Measurements from ENCODE around the gene SMO. TPM values are rescaled to one million over a fixed set of nuclear protein-coding genes. Genes with fewer than 3 reads are reported as not detected.
A peak's percentile ranks its signal among the peaks of the same experiment; 100 is the strongest.

SMO gene
- total and polyA plus RNA-seq, 8 donors = 2.6 to 13.4 (median 4.3) TPM

DNA sequence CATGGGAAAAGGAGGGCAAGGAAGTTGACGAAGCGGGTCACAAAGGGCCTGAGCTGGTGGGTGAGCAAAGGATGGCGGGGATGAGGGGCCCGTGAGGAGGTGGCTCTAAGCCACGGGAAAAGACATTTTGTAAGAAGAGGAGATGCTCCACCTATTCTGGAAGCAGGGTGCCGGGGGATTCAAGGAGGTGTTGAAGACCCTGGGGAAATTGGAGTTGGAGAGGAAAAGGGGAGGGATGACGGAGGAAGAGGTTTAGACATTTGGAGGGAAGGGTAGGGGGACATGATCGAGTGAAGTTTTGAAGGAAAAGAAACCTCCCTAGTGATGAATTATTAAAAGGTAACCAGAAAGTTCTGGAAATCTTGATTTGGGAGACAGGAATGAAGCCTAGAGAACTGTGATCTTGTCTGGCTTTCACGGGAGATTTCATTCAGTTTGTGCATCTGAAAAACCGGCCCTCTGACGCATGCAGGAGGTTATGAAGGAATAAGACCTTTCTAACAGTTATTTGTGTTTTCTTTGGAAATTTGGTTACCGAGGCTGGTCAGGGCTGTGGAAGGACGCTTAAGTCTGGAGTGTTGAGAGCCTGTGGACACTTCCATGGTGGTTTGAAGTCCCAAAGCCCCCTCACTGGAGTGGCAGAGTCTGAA is 1.4 kb downstream of the SMO start:
- intact Hi-C loops (cut with DNase I) = no loop called here
- Histone ChIP-seq H3K9me3 (no peaks in the 10 kb centered on the region), H3K4me1 (peaks cover 0 to 4% (median 0%) of the 10 kb centered on the region in 3 donors), H3K4me3 (peak overlapping the region; percentile 40 to 87 (median 81)), H3K27me3 (no peaks in the 10 kb centered on the region), H3K27ac (no peak overlapping the region), H3K36me3 (no peaks in the 10 kb centered on the region)
- DNase-seq = no peak
- ATAC-seq = no peak
- no peak for FAIRE-seq
- WGBS, 2 donors = 65 to 66% methylated on average over 13 of the region's 13 CpGs
- TF ChIP-seq, protein P1, sequence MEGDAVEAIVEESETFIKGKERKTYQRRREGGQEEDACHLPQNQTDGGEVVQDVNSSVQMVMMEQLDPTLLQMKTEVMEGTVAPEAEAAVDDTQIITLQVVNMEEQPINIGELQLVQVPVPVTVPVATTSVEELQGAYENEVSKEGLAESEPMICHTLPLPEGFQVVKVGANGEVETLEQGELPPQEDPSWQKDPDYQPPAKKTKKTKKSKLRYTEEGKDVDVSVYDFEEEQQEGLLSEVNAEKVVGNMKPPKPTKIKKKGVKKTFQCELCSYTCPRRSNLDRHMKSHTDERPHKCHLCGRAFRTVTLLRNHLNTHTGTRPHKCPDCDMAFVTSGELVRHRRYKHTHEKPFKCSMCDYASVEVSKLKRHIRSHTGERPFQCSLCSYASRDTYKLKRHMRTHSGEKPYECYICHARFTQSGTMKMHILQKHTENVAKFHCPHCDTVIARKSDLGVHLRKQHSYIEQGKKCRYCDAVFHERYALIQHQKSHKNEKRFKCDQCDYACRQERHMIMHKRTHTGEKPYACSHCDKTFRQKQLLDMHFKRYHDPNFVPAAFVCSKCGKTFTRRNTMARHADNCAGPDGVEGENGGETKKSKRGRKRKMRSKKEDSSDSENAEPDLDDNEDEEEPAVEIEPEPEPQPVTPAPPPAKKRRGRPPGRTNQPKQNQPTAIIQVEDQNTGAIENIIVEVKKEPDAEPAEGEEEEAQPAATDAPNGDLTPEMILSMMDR (IDR thresholded peaks at IDR 0.05) = no peak

- FAIRE-seq = no peak
- no peak for ATAC-seq
- DNase-seq = no peak
- Histone ChIP-seq H3K9me3 (no peaks in the 10 kb centered on the region), H3K4me1 (peaks cover 0 to 4% (median 0%) of the 10 kb centered on the region in 3 donors), H3K27me3 (no peaks in the 10 kb centered on the region), H3K4me3 (no peak overlapping the region), H3K27ac (no peak overlapping the region), H3K36me3 (no peaks in the 10 kb centered on the region)
- TF ChIP-seq, protein P1 (IDR thresholded peaks at IDR 0.05) = no peak
- 58 to 61% methylated on average over 3 of the region's 3 CpGs for WGBS, 2 donors
- intact Hi-C loops (cut with DNase I) = no loop called here
Measured at GRCh38 chr7:129191272-129191671, 2.8 kb downstream of the SMO start.

GRCh38 chr7:129193892-129194291 is 5.5 kb downstream of the SMO start:
- WGBS, 2 donors = 94 to 95% methylated on average over 3 of the region's 3 CpGs
- Histone ChIP-seq H3K27ac (no peak overlapping the region), H3K4me1 (peaks cover 0 to 4% (median 0%) of the 10 kb centered on the region in 3 donors), H3K36me3 (no peaks in the 10 kb centered on the region), H3K9me3 (no peaks in the 10 kb centered on the region), H3K4me3 (no peak overlapping the region), H3K27me3 (no peaks in the 10 kb centered on the region)
- DNase-seq (no peak), ATAC-seq (no peak), FAIRE-seq (no peak)
- intact Hi-C loops (cut with DNase I) = no loop called here
- TF ChIP-seq, protein P1 (IDR thresholded peaks at IDR 0.05) = no peak

DNA sequence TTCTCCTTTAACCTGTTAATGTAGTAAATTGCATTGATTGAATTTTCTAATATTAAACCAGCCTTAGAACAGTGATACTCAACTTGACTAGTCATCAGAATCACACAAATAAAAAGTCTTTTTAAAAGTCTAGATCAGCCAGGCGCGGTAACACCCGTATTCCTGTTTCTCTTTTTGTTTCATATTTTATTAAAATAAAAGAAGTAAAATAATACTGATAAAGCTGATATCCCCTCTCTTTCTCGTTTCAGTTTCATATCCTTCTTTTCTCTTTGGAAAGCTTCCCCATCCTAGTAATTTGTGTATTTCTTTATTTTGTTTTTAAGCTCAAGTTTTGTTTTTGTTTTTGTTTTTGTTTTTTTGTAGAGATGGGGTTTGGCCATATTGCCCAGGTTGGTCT is 9.3 kb downstream of the SMO start:
- 90 to 96% methylated on average over 4 of the region's 4 CpGs for WGBS, 2 donors
- Histone ChIP-seq H3K9me3 (no peaks in the 10 kb centered on the region), H3K27me3 (no peaks in the 10 kb centered on the region), H3K36me3 (no peaks in the 10 kb centered on the region), H3K27ac (no peak overlapping the region), H3K4me3 (no peak overlapping the region), H3K4me1 (no peaks in the 10 kb centered on the region)
- ATAC-seq (no peak), DNase-seq (no peak), FAIRE-seq (no peak)
- TF ChIP-seq, protein P1 (IDR thresholded peaks at IDR 0.05) = no peak
- intact Hi-C loops (cut with DNase I) = no loop called here

DNA sequence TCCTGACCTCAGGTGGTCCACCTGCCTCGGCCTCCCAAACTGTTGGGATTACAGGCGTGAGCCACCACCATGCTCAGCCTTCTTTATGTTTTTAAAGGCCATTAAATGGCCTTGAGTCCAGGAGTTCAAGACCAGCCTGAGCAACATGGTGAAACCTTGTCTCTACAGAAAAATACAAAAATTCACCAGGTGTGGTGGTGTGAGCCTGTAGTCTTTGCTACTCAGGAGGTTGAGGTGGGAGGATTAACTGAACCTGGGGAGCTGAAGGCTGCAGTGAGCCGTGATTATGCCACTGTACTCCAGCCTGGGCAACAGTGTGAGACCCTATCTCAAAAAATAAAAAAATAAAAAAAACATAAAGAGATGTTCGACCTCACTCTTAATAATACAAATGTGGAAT is 11.0 kb downstream of the SMO start:
- H3K36me3 ChIP-seq = no peaks in the 10 kb centered on the region
- H3K9me3 ChIP-seq = no peaks in the 10 kb centered on the region
- ATAC-seq (no peak), FAIRE-seq (no peak), DNase-seq (no peak)
- intact Hi-C loops (cut with DNase I) = no loop called here
- WGBS, 2 donors = 92 to 95% methylated on average over 4 of the region's 4 CpGs
- no peaks in the 10 kb centered on the region for H3K4me1 ChIP-seq
- TF ChIP-seq, protein P1 (IDR thresholded peaks at IDR 0.05) = no peak
- no peak overlapping the region for H3K27ac ChIP-seq
- no peaks in the 10 kb centered on the region for H3K27me3 ChIP-seq
- no peak overlapping the region for H3K4me3 ChIP-seq

Measured in pancreas (tissue), 10 donors.